H1 (cell line): Measurements from ENCODE around the gene AFF1. TPM values are rescaled to one million over a fixed set of nuclear protein-coding genes. Genes with fewer than 3 reads are reported as not detected.

Experiments used
- CTCF ChIA-PET: fragments of 300-600 bp; sonication (Branson Sonifier 250); formaldehyde crosslinking; loops from one replicate; lab custom pipeline; 2021; ENCODE audit not compliant: partially characterized antibody; lab: Charles Lee
- POLR2A ChIA-PET: fragments of 300-600 bp; sonication (Branson Sonifier 250); formaldehyde crosslinking; loops from one replicate; lab custom pipeline; 2021; ENCODE audit warnings: inconsistent platforms; ENCODE audit not compliant: partially characterized antibody; lab: Charles Lee
- DNase-seq, 2 experiments: peaks; one replicate each; pipeline versions ENCODE4 v3.0.0 to v3.0.0-alpha.2; 2010 to 2022; ENCODE audit warnings: low spot score in 2 of 2, low read depth in 1 of 2, mixed read lengths in 1 of 2
- FAIRE-seq: peaks from 2 replicates; lab custom pipeline; 2011; peaks lifted over from hg19 to GRCh38; lab: Jason Lieb, UNC
- H2AFZ ChIP-seq: 2 replicates; pipeline ENCODE4 v1.8.1; 2012; ENCODE audit warnings: low read length, inconsistent platforms
- H2AK5ac ChIP-seq: 2 replicates; pipeline ENCODE4 v1.6.1; 2013; ENCODE audit warnings: low read depth, low read length
- H2BK120ac ChIP-seq: replicated peaks from 2 replicates; pipeline ENCODE3; 2013; ENCODE audit warnings: low read depth, low read length, inconsistent platforms
- H2BK12ac ChIP-seq: 2 replicates; pipeline ENCODE4 v1.6.1; 2013; ENCODE audit warnings: low read depth, low read length
- H2BK15ac ChIP-seq: 2 replicates; pipeline ENCODE4 v1.6.1; 2013; ENCODE audit warnings: low read length
- H2BK20ac ChIP-seq: 2 replicates; pipeline ENCODE4 v1.6.1; 2013; ENCODE audit warnings: low read length
- H2BK5ac ChIP-seq: 2 replicates; pipeline ENCODE4 v1.6.1; 2013; ENCODE audit warnings: low read depth, low read length
- H3K14ac ChIP-seq: 2 replicates; pipeline ENCODE4 v1.6.1; 2013; ENCODE audit warnings: inconsistent platforms; ENCODE audit not compliant: insufficient read length
- H3K18ac ChIP-seq: 2 replicates; pipeline ENCODE4 v1.6.1; 2013; ENCODE audit warnings: low read length; ENCODE audit errors: extremely low read depth
- H3K23ac ChIP-seq: 2 replicates; pipeline ENCODE4 v1.6.1; 2013; ENCODE audit warnings: inconsistent platforms; ENCODE audit not compliant: insufficient read length
- H3K23me2 ChIP-seq: 2 replicates; pipeline ENCODE4 v1.6.1; 2013; ENCODE audit warnings: low read depth, low read length
- H3K27ac ChIP-seq: 2 replicates; pipeline ENCODE4 v1.6.1; 2011; ENCODE audit warnings: low read depth, low read length, inconsistent platforms
- H3K27me3 ChIP-seq, 4 experiments: replicated peaks in 1 of 4; 1 replicate in 1 of 4; 2 replicates in 3 of 4; pipeline versions ENCODE4 v1.6.1 to v1.8.1; 2011 to 2013; ENCODE audit warnings: low read length in 3 of 4, mild to moderate bottlenecking in 3 of 4, inconsistent platforms in 2 of 4, mixed read lengths in 2 of 4, moderate library complexity in 1 of 4; ENCODE audit not compliant: control insufficient read depth in 3 of 4, insufficient read depth in 3 of 4; ENCODE audit errors: extremely low read depth in 1 of 4
- H3K36me3 ChIP-seq, 4 experiments: 2 replicates each; pipeline versions ENCODE4 v1.6.1 to v1.8.1; 2011 to 2013; ENCODE audit warnings: mild to moderate bottlenecking in 4 of 4, low read length in 3 of 4, moderate library complexity in 2 of 4, control low read depth in 1 of 4, inconsistent platforms in 1 of 4; ENCODE audit not compliant: insufficient read depth in 4 of 4, control insufficient read depth in 2 of 4
- H3K4ac ChIP-seq: replicated peaks from 2 replicates; pipeline ENCODE3; 2013; ENCODE audit warnings: low read length, low read depth, mixed read lengths, inconsistent platforms; ENCODE audit not compliant: insufficient read length
- H3K4me1 ChIP-seq, 4 experiments: replicated peaks in 1 of 4; 1 replicate in 1 of 4; 2 replicates in 3 of 4; pipeline versions ENCODE4 v1.6.1 to v1.8.1; 2011 to 2013; ENCODE audit warnings: low read length in 3 of 4, inconsistent platforms in 2 of 4, mixed read lengths in 1 of 4; ENCODE audit not compliant: insufficient read depth in 4 of 4, control insufficient read depth in 3 of 4
- H3K4me2 ChIP-seq, 2 experiments: 2 replicates each; pipeline versions ENCODE4 v1.6.1 to v1.8.1; 2011 to 2013; ENCODE audit warnings: low read depth in 2 of 2, low read length in 2 of 2, control low read depth in 1 of 2, inconsistent platforms in 1 of 2, mild to moderate bottlenecking in 1 of 2; ENCODE audit not compliant: insufficient read depth in 1 of 2
- H3K4me3 ChIP-seq, 4 experiments: fragments of 200-600, 300-600 bp in 1 of 4; sonication (generic), shearing (Covaris generic), sonication (Bioruptor Twin) in 1 of 4; 2 replicates each; pipeline versions ENCODE4 v1.5.1 to v1.8.1; 2011 to 2016; ENCODE audit warnings: low read length in 4 of 4, low read depth in 3 of 4, control low read depth in 2 of 4, inconsistent platforms in 2 of 4, mild to moderate bottlenecking in 2 of 4, mixed read lengths in 1 of 4, moderate library complexity in 1 of 4; ENCODE audit not compliant: insufficient read depth in 2 of 4; ENCODE audit errors: extremely low read depth in 1 of 4
- H3K56ac ChIP-seq: replicated peaks from 2 replicates; pipeline ENCODE3; 2013; ENCODE audit warnings: low read depth, mild to moderate bottlenecking, mixed read lengths, low read length, inconsistent platforms; ENCODE audit not compliant: insufficient read length
- H3K79me1 ChIP-seq: 2 replicates; pipeline ENCODE4 v1.6.1; 2013; ENCODE audit warnings: low read depth, low read length, control low read depth
- H3K79me2 ChIP-seq, 2 experiments: 2 replicates each; pipeline versions ENCODE4 v1.6.1 to v1.8.1; 2012 to 2013; ENCODE audit warnings: low read length in 2 of 2, mild to moderate bottlenecking in 2 of 2, inconsistent platforms in 1 of 2; ENCODE audit not compliant: insufficient read depth in 2 of 2, control insufficient read depth in 1 of 2
- H3K9ac ChIP-seq, 4 experiments: replicated peaks in 1 of 4; 1 replicate in 1 of 4; 2 replicates in 3 of 4; pipeline versions ENCODE4 v1.6.1 to v1.8.1; 2011 to 2013; ENCODE audit warnings: low read depth in 3 of 4, low read length in 3 of 4, control low read depth in 2 of 4, mild to moderate bottlenecking in 2 of 4, moderate library complexity in 2 of 4, inconsistent platforms in 1 of 4; ENCODE audit errors: extremely low read depth in 1 of 4
- H3K9me3 ChIP-seq, 2 experiments: 2 replicates each; pipeline versions ENCODE4 v1.6.1 to v1.8.1; 2012 to 2013; ENCODE audit warnings: mild to moderate bottlenecking in 2 of 2, moderate library complexity in 2 of 2, control low read depth in 1 of 2, inconsistent platforms in 1 of 2, low read depth in 1 of 2, low read length in 1 of 2, mixed read lengths in 1 of 2; ENCODE audit not compliant: insufficient read depth in 2 of 2
- H4K20me1 ChIP-seq, 2 experiments: replicated peaks in 1 of 2; 2 replicates each; pipeline versions ENCODE3 to v1.8.1; 2011 to 2013; ENCODE audit warnings: inconsistent platforms in 2 of 2, low read length in 2 of 2, mild to moderate bottlenecking in 1 of 2; ENCODE audit not compliant: insufficient read depth in 2 of 2, control insufficient read depth in 1 of 2
- H4K5ac ChIP-seq: 2 replicates; pipeline ENCODE4 v1.6.1; 2013; ENCODE audit warnings: low read length, low read depth, mixed read lengths, inconsistent platforms; ENCODE audit not compliant: insufficient read length
- H4K8ac ChIP-seq: 2 replicates; pipeline ENCODE4 v1.8.0; 2013; ENCODE audit warnings: mild to moderate bottlenecking, moderate library complexity, low read length, inconsistent platforms; ENCODE audit not compliant: insufficient read depth; ENCODE audit errors: extremely low read depth
- H4K91ac ChIP-seq: replicated peaks from 2 replicates; pipeline ENCODE3; 2013; ENCODE audit warnings: low read length, mixed read lengths, inconsistent platforms; ENCODE audit not compliant: insufficient read length
- HDAC6 ChIP-seq: IDR thresholded peaks from one replicate; pipeline ENCODE4 v1.7.1; 2012; ENCODE audit warnings: low read depth, mild to moderate bottlenecking, inconsistent platforms, low read length, moderate library complexity
- RXRA ChIP-seq: IDR thresholded peaks from 2 replicates; pipeline ENCODE4 v1.6.1; 2011; ENCODE audit warnings: low read depth, mild to moderate bottlenecking, low read length, moderate library complexity; ENCODE audit not compliant: insufficient read depth
- SIX5 ChIP-seq: IDR thresholded peaks from 2 replicates; pipeline ENCODE4 v1.6.1; 2011; ENCODE audit warnings: mild to moderate bottlenecking, low read depth, low read length
- TEAD4 ChIP-seq: IDR thresholded peaks from 2 replicates; pipeline ENCODE4 v1.6.1; 2012; ENCODE audit warnings: low read depth, low read length, inconsistent platforms, mixed read lengths
- USF2 ChIP-seq: IDR thresholded peaks from 2 replicates; pipeline ENCODE4 v1.6.1; 2011; ENCODE audit warnings: low read length, improper control_type of control experiment
- WGBS, 2 experiments: shearing (Covaris generic) in 1 of 2; methylation state at CpG; one replicate each; pipeline versions ENCODE4 v1.1.6 to v1.1.7; 2013 to 2015; ENCODE audit warnings: low lambda C conversion rate in 2 of 2, mixed read lengths in 2 of 2, inconsistent platforms in 1 of 2, low coverage in 1 of 2, missing lambda C conversion rate in 1 of 2; ENCODE audit not compliant: insufficient replicate concordance in 2 of 2, insufficient coverage in 1 of 2, insufficient read length in 1 of 2; ENCODE audit errors: extremely low coverage in 1 of 2, missing lambda C conversion rate in 1 of 2; 5-methylcytosine and 5-hydroxymethylcytosine counted together
- polyA plus RNA-seq, 7 experiments: library from polyadenylated mRNA; depleted of rRNA in 3 of 7; stranded (reverse) in 5 of 7; unstranded in 2 of 7; fragments of >200 nt in 5 of 7; fragments of 200-250 nt in 2 of 7; gene quantifications; 1 replicate in 5 of 7; 2 replicates in 1 of 7; 4 replicates in 1 of 7; pipeline versions ENCODE4 v1.2.1 to v1.2.3, GENCODE V29; 2011 to 2013; ENCODE audit warnings: missing spikeins in 2 of 7, mixed read lengths in 2 of 7
- total RNA-seq: library from RNA; stranded (reverse); fragmentation: NEBNext Ultra II Directional; extraction: Animal tissue kit (Norgen Biotek cat#: 25700); gene quantifications from 2 replicates; pipeline ENCODE4 v1.2.1, GENCODE V29; 2021

The AFF1 gene
- total and polyA plus RNA-seq, 2 of the 8 experiments (the other 6 are each of a cell fraction or from before 2014, with no cell fraction given): 14.8 to 85.5 TPM

DNA sequence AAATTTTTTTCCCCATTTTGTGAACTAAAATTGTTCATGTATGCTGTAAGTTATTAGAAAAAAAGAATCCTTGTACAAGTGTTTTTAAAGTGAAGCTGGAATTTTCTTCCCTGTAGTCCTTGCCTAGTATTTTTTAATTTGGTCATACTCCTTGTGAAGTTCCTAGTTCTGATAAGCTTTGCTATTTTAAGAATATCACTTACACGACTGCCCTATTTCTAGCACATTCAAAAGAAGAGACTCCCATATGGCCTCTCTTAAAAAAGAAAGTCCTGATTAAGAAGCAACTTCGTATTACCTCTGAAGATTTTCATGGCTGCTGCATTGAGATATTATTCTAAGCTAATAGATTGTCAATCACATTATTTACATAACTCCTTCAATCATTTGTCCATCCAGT is 198.4 kb downstream of the AFF1 start:
- Histone ChIP-seq H2BK12ac (no peak overlapping the region), H3K4ac (no peak overlapping the region), H4K20me1 (peaks cover 0 to 1% of the 10 kb centered on the region in 2 experiments), H3K23ac (no peak overlapping the region), H2BK20ac (no peak overlapping the region), H2AFZ (no peak overlapping the region), H3K56ac (no peak overlapping the region), H2BK5ac (no peak overlapping the region), H3K79me1 (no peaks in the 10 kb centered on the region), H3K4me1 (no peaks in the 10 kb centered on the region), H3K9me3 (no peaks in the 10 kb centered on the region), H4K8ac (no peak overlapping the region), H3K27me3 (no peaks in the 10 kb centered on the region), H3K4me3 (no peak overlapping the region), H3K9ac (no peak overlapping the region), H2BK120ac (no peak overlapping the region), H3K23me2 (no peaks in the 10 kb centered on the region), H3K36me3 (peaks cover 24 to 86% (median 54%) of the 10 kb centered on the region in 4 experiments), H2BK15ac (no peak overlapping the region), H3K14ac (no peak overlapping the region), H3K4me2 (no peak overlapping the region), H3K27ac (no peak overlapping the region), H3K79me2 (no peaks in the 10 kb centered on the region), H3K18ac (no peak overlapping the region), H4K5ac (no peak overlapping the region), H2AK5ac (no peak overlapping the region), H4K91ac (no peak overlapping the region)
- CTCF ChIA-PET: interaction anchor here (1.0 to 1.4 kb wide), 5 partner anchors 8 to 182 kb away, joined by 3 to 6 read pairs (median 3); no protein-coding TSS in a partner anchor
- FAIRE-seq (no peak), DNase-seq (no peak)
- 81% methylated on average over 2 of the region's 2 CpGs; no CpG with 5 or more reads in 1 of the 2 experiments for WGBS, 2 experiments
- POLR2A ChIA-PET: no interaction called here
- TF ChIP-seq USF2 (no peak), RXRA (no peak), HDAC6 (no peak), TEAD4 (no peak), SIX5 (no peak)
